PC-9 (cell line): ENCODE measurements around the gene GALNT16. TPM values are rescaled to one million over a fixed set of nuclear protein-coding genes. Genes with fewer than 3 reads are reported as not detected.

Experiments
- BruUV-seq: library from RNA; stranded (reverse); fragments of 400-500 nt; replicated peaks from 2 replicates; lab custom pipeline; 2021; lab: Mats Ljungman, UMichigan
- CTCF ChIA-PET: fragments of 300-600 bp; sonication (Branson Sonifier 250); formaldehyde crosslinking; loops from one replicate; lab custom pipeline; 2022; ENCODE audit warnings: antibody characterized with exemption; lab: Charles Lee
- POLR2A ChIA-PET: fragments of 300-600 bp; sonication (Branson Sonifier 250); formaldehyde crosslinking; loops from one replicate; lab custom pipeline; 2022; ENCODE audit warnings: antibody characterized with exemption; ENCODE audit not compliant: unreplicated experiment; lab: Charles Lee
- DNase-seq, 2 experiments: peaks; one replicate each; pipeline versions ENCODE4 v3.0.0 to v3.0.0-alpha.2; 2015 to 2022; ENCODE audit warnings: mixed read lengths in 1 of 2
- H2AFZ ChIP-seq: fragments of 200-600 bp; sonication (generic); 2 replicates; pipeline ENCODE4 v1.8.1; 2017; ENCODE audit warnings: antibody characterized with exemption
- H3F3A ChIP-seq: fragments of 200-600 bp; sonication (generic); 2 replicates; pipeline ENCODE4 v1.8.1; 2017; ENCODE audit warnings: antibody characterized with exemption, mild to moderate bottlenecking, low read depth; ENCODE audit not compliant: insufficient read depth
- H3K27ac ChIP-seq: fragments of 200-600 bp; sonication (generic); 2 replicates; pipeline ENCODE4 v1.6.1; 2016; ENCODE audit warnings: mixed run types
- H3K27me3 ChIP-seq: fragments of 200-600 bp; sonication (generic); 2 replicates; pipeline ENCODE4 v1.6.1; 2016; ENCODE audit warnings: low read depth, mixed run types; ENCODE audit not compliant: insufficient read depth
- H3K36me3 ChIP-seq: fragments of 200-600 bp; sonication (generic); 2 replicates; pipeline ENCODE4 v1.6.1; 2016; ENCODE audit warnings: low read depth, mixed run types
- H3K4me1 ChIP-seq: fragments of 200-600 bp; sonication (generic); replicated peaks from 2 replicates; pipeline ENCODE4 v1.6.1; 2016; ENCODE audit warnings: mixed run types; ENCODE audit not compliant: insufficient read depth
- H3K4me2 ChIP-seq: fragments of 200-600 bp; sonication (generic); 2 replicates; pipeline ENCODE4 v1.6.1; 2017; ENCODE audit warnings: mixed run types
- H3K4me3 ChIP-seq: fragments of 200-600 bp; sonication (generic); 2 replicates; pipeline ENCODE4 v1.6.1; 2016; ENCODE audit warnings: mixed run types
- H3K79me2 ChIP-seq: fragments of 200-600 bp; sonication (generic); 2 replicates; pipeline ENCODE4 v1.6.1; 2017; ENCODE audit warnings: low read depth, mixed run types
- H3K9me2 ChIP-seq: fragments of 200-600 bp; sonication (generic); 2 replicates; pipeline ENCODE4 v1.8.1; 2017; ENCODE audit warnings: mild to moderate bottlenecking; ENCODE audit not compliant: insufficient read depth
- H3K9me3 ChIP-seq: fragments of 200-600 bp; sonication (generic); 2 replicates; pipeline ENCODE4 v1.8.1; 2016; ENCODE audit warnings: low read depth; ENCODE audit not compliant: insufficient read depth
- H4K20me1 ChIP-seq: fragments of 200-600 bp; sonication (generic); 2 replicates; pipeline ENCODE4 v1.8.1; 2017; ENCODE audit not compliant: insufficient read depth
- EZH2 ChIP-seq: fragments of 200-600 bp; sonication (generic); IDR thresholded peaks from 2 replicates; pipeline ENCODE4 v1.8.0; 2017; ENCODE audit warnings: antibody characterized with exemption, low read depth
- intact Hi-C: fragments of 100-400 bp; cut with micrococcal nuclease; formaldehyde crosslinking; loops from one replicate; pipeline ENCODE4 v1.10.0; 2022; ENCODE audit not compliant: unreplicated experiment
- total RNA-seq: library from RNA; stranded (reverse); gene quantifications from 2 replicates; pipeline ENCODE4 v1.2.3, GENCODE V29; 2021
- TF ChIP-seq, protein P1 (sequence below): fragments of 200-600 bp; sonication (generic); conservative IDR thresholded peaks from 2 replicates; pipeline ENCODE4 v1.6.1; 2017; ENCODE audit warnings: mixed run types, antibody characterized with exemption, mild to moderate bottlenecking, moderate library complexity

Gene GALNT16
- total RNA-seq, 1 experiment from 2014 or later, result 22.8 TPM

DNA sequence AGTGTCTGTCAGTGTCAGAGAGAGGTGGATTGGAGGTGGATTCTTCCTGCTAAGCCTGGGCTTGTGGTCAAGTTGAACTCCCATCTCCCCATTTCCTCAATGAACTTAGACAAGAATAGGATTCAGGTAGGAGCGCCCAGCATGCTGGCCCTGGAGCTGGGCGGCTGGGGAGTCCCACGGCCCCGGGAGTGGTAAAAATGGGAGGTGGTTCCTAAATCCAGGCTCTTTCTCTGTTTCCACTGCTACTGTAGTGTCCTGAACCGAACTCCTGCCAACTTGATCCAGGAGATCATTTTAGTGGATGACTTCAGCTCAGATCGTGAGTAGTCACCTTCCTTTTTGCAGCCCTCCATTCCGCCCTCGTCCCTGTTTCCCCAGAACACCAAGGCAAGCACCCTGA is 65.1 kb downstream of the GALNT16 start:
- TF ChIP-seq EZH2, result no peak
- TF ChIP-seq, protein P1, sequence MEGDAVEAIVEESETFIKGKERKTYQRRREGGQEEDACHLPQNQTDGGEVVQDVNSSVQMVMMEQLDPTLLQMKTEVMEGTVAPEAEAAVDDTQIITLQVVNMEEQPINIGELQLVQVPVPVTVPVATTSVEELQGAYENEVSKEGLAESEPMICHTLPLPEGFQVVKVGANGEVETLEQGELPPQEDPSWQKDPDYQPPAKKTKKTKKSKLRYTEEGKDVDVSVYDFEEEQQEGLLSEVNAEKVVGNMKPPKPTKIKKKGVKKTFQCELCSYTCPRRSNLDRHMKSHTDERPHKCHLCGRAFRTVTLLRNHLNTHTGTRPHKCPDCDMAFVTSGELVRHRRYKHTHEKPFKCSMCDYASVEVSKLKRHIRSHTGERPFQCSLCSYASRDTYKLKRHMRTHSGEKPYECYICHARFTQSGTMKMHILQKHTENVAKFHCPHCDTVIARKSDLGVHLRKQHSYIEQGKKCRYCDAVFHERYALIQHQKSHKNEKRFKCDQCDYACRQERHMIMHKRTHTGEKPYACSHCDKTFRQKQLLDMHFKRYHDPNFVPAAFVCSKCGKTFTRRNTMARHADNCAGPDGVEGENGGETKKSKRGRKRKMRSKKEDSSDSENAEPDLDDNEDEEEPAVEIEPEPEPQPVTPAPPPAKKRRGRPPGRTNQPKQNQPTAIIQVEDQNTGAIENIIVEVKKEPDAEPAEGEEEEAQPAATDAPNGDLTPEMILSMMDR, result no peak
- Histone ChIP-seq H3K9me3 (no peaks in the 10 kb centered on the region), H3K27me3 (peaks cover 13% of the 10 kb centered on the region; the same call in 1 of the 2 replicates), H3K4me1 (no peaks in the 10 kb centered on the region), H3F3A (no peaks in the 10 kb centered on the region), H3K4me3 (no peak overlapping the region), H2AFZ (no peak overlapping the region), H3K27ac (no peak overlapping the region), H3K36me3 (no peaks in the 10 kb centered on the region), H3K9me2 (no peaks in the 10 kb centered on the region), H4K20me1 (no peaks in the 10 kb centered on the region), H3K79me2 (no peaks in the 10 kb centered on the region), H3K4me2 (no peak overlapping the region)
- ChIA-PET CTCF (interaction anchor here (0.6 kb wide), 1 partner anchor 123 kb away, joined by 3 read pairs; no protein-coding TSS in a partner anchor), POLR2A (no interaction called here)
- no TSS peak for BruUV-seq
- no peak for DNase-seq
- intact Hi-C loops, result no loop called here

DNA sequence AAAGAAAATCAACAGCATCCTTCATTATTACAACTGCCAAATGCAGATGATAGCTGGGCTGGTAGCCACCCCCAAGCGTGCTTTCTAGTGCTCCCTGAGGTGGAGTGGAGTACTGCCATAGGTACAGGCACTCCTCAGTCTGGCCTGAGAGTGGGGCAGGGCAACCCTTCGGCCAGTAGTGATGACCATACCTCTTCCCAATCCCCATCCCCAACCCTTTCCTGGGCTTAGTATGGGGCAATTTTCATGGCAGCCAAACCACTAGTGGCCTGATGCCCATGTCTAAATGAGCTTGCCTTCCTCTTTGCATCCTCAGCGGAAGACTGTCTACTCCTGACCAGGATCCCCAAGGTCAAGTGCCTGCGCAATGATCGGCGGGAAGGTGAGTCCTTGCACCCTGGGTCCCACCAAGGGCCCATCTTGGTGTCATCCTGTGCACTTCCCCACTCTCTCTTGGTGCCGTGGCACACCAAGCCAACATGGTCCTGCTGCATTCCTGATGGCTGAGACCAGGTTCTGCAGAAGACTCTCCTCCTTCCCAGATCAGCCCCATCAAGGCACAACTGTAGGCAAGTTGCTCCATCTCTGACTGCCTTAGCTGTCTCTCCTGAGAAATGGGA is 65.8 kb downstream of the GALNT16 start:
- POLR2A ChIA-PET, result no interaction called here
- Histone ChIP-seq H3K79me2 (no peaks in the 10 kb centered on the region), H2AFZ (no peak overlapping the region), H3K36me3 (no peaks in the 10 kb centered on the region), H3K27ac (no peak overlapping the region), H3K4me3 (no peak overlapping the region), H4K20me1 (no peaks in the 10 kb centered on the region), H3F3A (no peaks in the 10 kb centered on the region), H3K27me3 (peaks cover 13% of the 10 kb centered on the region; the same call in 1 of the 2 replicates), H3K9me2 (no peaks in the 10 kb centered on the region), H3K9me3 (no peaks in the 10 kb centered on the region), H3K4me2 (no peak overlapping the region), H3K4me1 (no peaks in the 10 kb centered on the region)
- DNase-seq, result no peak
- BruUV-seq, result no TSS peak
- TF ChIP-seq, protein P1, result peak; percentile 39; the same call in 1 of the 2 replicates
- TF ChIP-seq EZH2, result no peak
- CTCF ChIA-PET, result no interaction called here
- intact Hi-C loops, result no loop called here

DNA sequence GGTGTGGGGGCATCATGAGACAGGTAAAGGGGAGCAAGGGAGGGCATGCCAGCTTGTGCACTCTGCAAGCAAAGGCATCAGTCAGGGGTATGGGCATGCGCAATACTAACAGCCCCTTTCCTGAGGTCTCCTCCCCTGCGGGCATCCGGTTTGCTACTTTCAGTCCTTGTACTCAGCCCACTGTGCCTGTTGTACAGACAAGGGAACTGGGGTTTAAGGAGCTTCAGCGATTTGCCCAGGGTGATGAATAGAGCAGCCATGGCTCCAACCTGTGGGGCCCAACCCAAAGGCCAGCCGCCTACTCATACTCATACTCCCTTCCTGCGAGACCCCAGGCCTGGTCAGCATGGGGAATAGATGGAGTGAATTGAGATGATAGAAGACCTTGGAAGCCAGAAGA is 66.7 kb downstream of the GALNT16 start:
- BruUV-seq, result no TSS peak

More for the DNA sequence above, 66.7 kb downstream of the GALNT16 start:
- no peaks in the 10 kb centered on the region for H3K9me2 ChIP-seq
- POLR2A ChIA-PET, result no interaction called here
- peaks cover 13% of the 10 kb centered on the region; the same call in 1 of the 2 replicates for H3K27me3 ChIP-seq
- H2AFZ ChIP-seq, result no peak overlapping the region
- DNase-seq, result no peak
- no peaks in the 10 kb centered on the region for H3K36me3 ChIP-seq
- H3K9me3 ChIP-seq, result no peaks in the 10 kb centered on the region
- intact Hi-C loops, result no loop called here
- CTCF ChIA-PET, result no interaction called here
- H3K4me2 ChIP-seq, result no peak overlapping the region
- H3K27ac ChIP-seq, result no peak overlapping the region
- H4K20me1 ChIP-seq, result no peaks in the 10 kb centered on the region
- H3F3A ChIP-seq, result no peaks in the 10 kb centered on the region
- no peak for TF ChIP-seq EZH2
- TF ChIP-seq, protein P1, result no peak
- no peaks in the 10 kb centered on the region for H3K79me2 ChIP-seq
- no peaks in the 10 kb centered on the region for H3K4me1 ChIP-seq
- H3K4me3 ChIP-seq, result no peak overlapping the region
